ENCODE measurements around the gene ZNF529. TPM values are rescaled to one million over a fixed set of nuclear protein-coding genes. Genes with fewer than 3 reads are reported as not detected.

ZNF529 gene
- polyA plus RNA-seq, 2 of the 4 experiments (the other 2 are of a cell fraction), result 3.1 to 7.0 TPM

- POLR2A ChIA-PET, result no interaction called here
- no peak overlapping the region for H3K27ac ChIP-seq
- TF ChIP-seq CBX8 (IDR thresholded peaks at IDR 0.05), result no peak
- peak; percentile 54 for TF ChIP-seq MAFK (IDR thresholded peaks at IDR 0.05; ENCODE audit: partially characterized antibody)
- H3K4me3 ChIP-seq, result no peak overlapping the region
- H3K9me3 ChIP-seq, result peaks cover 97% of the 10 kb centered on the region
- 67% methylated on average over 17 of the region's 17 CpGs for WGBS (ENCODE audit: missing lambda C conversion rate)
- DNase-seq (ENCODE audit: low read depth in 1 of 2, low spot score in 1 of 2) (no peak), FAIRE-seq (no peak), ATAC-seq (no peak)
- CTCF ChIA-PET, result no interaction called here
- no peak overlapping the region for H3K4me2 ChIP-seq
- H3K4me1 ChIP-seq, result no peaks in the 10 kb centered on the region
Measured at GRCh38 chr19:36497001-36497400, 76.1 kb downstream of the ZNF529 start.

Other genes starting within 250 kb of the ZNF529 start
- gene ZFP14, start 194.1 kb downstream of the ZNF529 start, polyA plus RNA-seq (2011; rRNA removed), result 5.8 and 7.1 TPM in 2 replicates
- 3.3 to 3.8 TPM (median 3.4 TPM) in 3 replicates for gene ZFP14, start 194.1 kb downstream of the ZNF529 start, polyA plus RNA-seq (2017; fragmentation: RNase III; extraction: RNeasy Plus Mini Kit Qiagen cat#74134 plus additional on column Dnase treatment)
- 5.9 and 6.7 TPM in 2 replicates for gene ZFP82, start 154.6 kb downstream of the ZNF529 start, polyA plus RNA-seq (2011; rRNA removed)
- gene ZFP82, start 154.6 kb downstream of the ZNF529 start, polyA plus RNA-seq (2017; fragmentation: RNase III; extraction: RNeasy Plus Mini Kit Qiagen cat#74134 plus additional on column Dnase treatment), result 3.1 to 3.7 TPM (median 3.7 TPM) in 3 replicates
- 12.6 and 13.0 TPM in 2 replicates for gene ZNF566, start 83.7 kb downstream of the ZNF529 start, polyA plus RNA-seq (2011; rRNA removed)
- gene ZNF566, start 83.7 kb downstream of the ZNF529 start, polyA plus RNA-seq (2017; fragmentation: RNase III; extraction: RNeasy Plus Mini Kit Qiagen cat#74134 plus additional on column Dnase treatment), result 10.6 to 12.0 TPM (median 11.7 TPM) in 3 replicates
- gene ZNF260, start 45.0 kb downstream of the ZNF529 start, polyA plus RNA-seq (2011; rRNA removed), result 19.3 and 25.6 TPM in 2 replicates
- 22.0 to 23.8 TPM (median 22.8 TPM) in 3 replicates for gene ZNF260, start 45.0 kb downstream of the ZNF529 start, polyA plus RNA-seq (2017; fragmentation: RNase III; extraction: RNeasy Plus Mini Kit Qiagen cat#74134 plus additional on column Dnase treatment)
- gene ZNF382, start 32.0 kb upstream of the ZNF529 start, polyA plus RNA-seq (2011; rRNA removed), result 0.24 and 0.30 TPM in 2 replicates
- gene ZNF382, start 32.0 kb upstream of the ZNF529 start, polyA plus RNA-seq (2017; fragmentation: RNase III; extraction: RNeasy Plus Mini Kit Qiagen cat#74134 plus additional on column Dnase treatment), result 0.04 to 0.12 TPM (median 0.08 TPM) in 3 replicates
- gene ZNF461, start 93.5 kb upstream of the ZNF529 start, polyA plus RNA-seq (2011; rRNA removed), result 12.0 and 14.7 TPM in 2 replicates
- 11.1 to 12.4 TPM (median 11.2 TPM) in 3 replicates for gene ZNF461, start 93.5 kb upstream of the ZNF529 start, polyA plus RNA-seq (2017; fragmentation: RNase III; extraction: RNeasy Plus Mini Kit Qiagen cat#74134 plus additional on column Dnase treatment)
- 16.3 and 19.0 TPM in 2 replicates for gene ZNF567, start 114.3 kb upstream of the ZNF529 start, polyA plus RNA-seq (2011; rRNA removed)
- gene ZNF567, start 114.3 kb upstream of the ZNF529 start, polyA plus RNA-seq (2017; fragmentation: RNase III; extraction: RNeasy Plus Mini Kit Qiagen cat#74134 plus additional on column Dnase treatment), result 7.9 to 8.9 TPM (median 8.7 TPM) in 3 replicates
- gene ZNF850, start 199.5 kb upstream of the ZNF529 start, polyA plus RNA-seq (2011; rRNA removed), result 1.8 and 3.1 TPM in 2 replicates
- gene ZNF850, start 199.5 kb upstream of the ZNF529 start, polyA plus RNA-seq (2017; fragmentation: RNase III; extraction: RNeasy Plus Mini Kit Qiagen cat#74134 plus additional on column Dnase treatment), result 1.3 to 1.9 TPM (median 1.5 TPM) in 3 replicates